HepG2 (cell line): Measurements from ENCODE around the gene CRYBA1. TPM values are rescaled to one million over a fixed set of nuclear protein-coding genes. Genes with fewer than 3 reads are reported as not detected.

ENCODE experiments used
- ARNT ChIP-seq: fragments of 450-650 bp; IDR thresholded peaks from 2 replicates; pipeline ENCODE4 v1.6.1; 2017
- RBFOX2 ChIP-seq: fragments of 200-400 bp; formaldehyde crosslinking; IDR thresholded peaks from 2 replicates; pipeline ENCODE4 v1.6.1; 2017; ENCODE audit warnings: low read depth, mild to moderate bottlenecking, low read length
- SMYD3 ChIP-seq: sonication (generic); formaldehyde crosslinking; IDR thresholded peaks from 2 replicates; pipeline ENCODE4 v1.8.1; 2023; ENCODE audit warnings: mild to moderate bottlenecking, missing genetic modification reagents
- THRA ChIP-seq: sonication (generic); formaldehyde crosslinking; IDR thresholded peaks from 2 replicates; pipeline ENCODE4 v1.4.0; 2020; ENCODE audit warnings: missing genetic modification reagents, borderline replicate concordance
- ZBTB20 ChIP-seq: sonication (generic); formaldehyde crosslinking; IDR thresholded peaks from 2 replicates; pipeline ENCODE4 v1.8.1; 2023; ENCODE audit warnings: missing genetic modification reagents, low read depth, mild to moderate bottlenecking, borderline replicate concordance
- ZBTB37 ChIP-seq: sonication (generic); formaldehyde crosslinking; IDR thresholded peaks from 2 replicates; pipeline ENCODE4 v1.4.0; 2020; ENCODE audit warnings: mild to moderate bottlenecking, missing genetic modification reagents
- ZMYM3 ChIP-seq: sonication (generic); formaldehyde crosslinking; IDR thresholded peaks from 2 replicates; pipeline ENCODE4 v1.5.1; 2020; ENCODE audit warnings: mild to moderate bottlenecking, missing genetic modification reagents
- ZNF589 ChIP-seq: sonication (generic); formaldehyde crosslinking; conservative IDR thresholded peaks from 2 replicates; pipeline ENCODE4 v1.8.0; 2022; ENCODE audit warnings: mild to moderate bottlenecking, moderate library complexity, missing genetic modification reagents
- ZNF784 ChIP-seq: sonication (generic); formaldehyde crosslinking; IDR thresholded peaks from 2 replicates; pipeline ENCODE4 v1.5.1; 2020; ENCODE audit warnings: missing genetic modification reagents, mild to moderate bottlenecking, borderline replicate concordance
- ZSCAN5A ChIP-seq: sonication (generic); formaldehyde crosslinking; IDR thresholded peaks from 2 replicates; pipeline ENCODE4 v1.8.0; 2022; ENCODE audit warnings: mild to moderate bottlenecking, missing genetic modification reagents, borderline replicate concordance
- ZUFSP ChIP-seq: sonication (generic); formaldehyde crosslinking; IDR thresholded peaks from 2 replicates; pipeline ENCODE4 v1.9.0; 2021; ENCODE audit warnings: missing genetic modification reagents, mild to moderate bottlenecking, borderline replicate concordance
- polyA plus RNA-seq, 8 experiments: library from polyadenylated mRNA; depleted of rRNA in 3 of 8; stranded (reverse) in 7 of 8; unstranded in 1 of 8; fragments of >200 nt; fragmentation: Illumina TruSeq in 4 of 8; extraction: Trizol in 4 of 8; gene quantifications; 2 replicates each; pipeline versions ENCODE4 v1.2.1 to v1.2.3, GENCODE V29; 2011 to 2016; ENCODE audit warnings: low read depth in 4 of 8, missing spikeins in 1 of 8, mixed read lengths in 1 of 8; ENCODE audit not compliant: insufficient read depth in 1 of 8
- total RNA-seq, 5 experiments: library from RNA; depleted of rRNA; stranded (reverse); fragments of >200 nt; fragmentation: Illumina TruSeq; extraction: Trizol; gene quantifications; 2 replicates each; pipeline ENCODE4 v1.2.3, GENCODE V29; 2016; ENCODE audit warnings: low read depth in 1 of 5
- TF ChIP-seq, protein P1 (sequence below): sonication (generic); formaldehyde crosslinking; IDR thresholded peaks from 2 replicates; pipeline ENCODE4 v1.4.0; 2020; ENCODE audit warnings: mild to moderate bottlenecking, missing genetic modification reagents
- TF ChIP-seq, protein P2 (sequence below): sonication (generic); formaldehyde crosslinking; IDR thresholded peaks from 2 replicates; pipeline ENCODE4; 2020; ENCODE audit warnings: missing genetic modification reagents, mild to moderate bottlenecking, borderline replicate concordance
- TF ChIP-seq, protein P3 (sequence below): sonication (generic); formaldehyde crosslinking; IDR thresholded peaks from 2 replicates; pipeline ENCODE4 v1.8.1; 2023; ENCODE audit warnings: mild to moderate bottlenecking, moderate library complexity, missing genetic modification reagents

CRYBA1 gene
- total and polyA plus RNA-seq, 2 of the 13 experiments (the other 11 are each of a cell fraction or from before 2014, with no cell fraction given) = not detected

- TF ChIP-seq ZSCAN5A (CRISPR knock-in tag) (peak; percentile 64), ZMYM3 (CRISPR knock-in tag) (no peak), RBFOX2 (peak; percentile 95), ZNF784 (CRISPR knock-in tag) (peak; percentile 71), SMYD3 (CRISPR knock-in tag) (peak; percentile 77; the same call in 1 of the 2 replicates), ARNT (no peak), THRA (CRISPR knock-in tag) (peak; percentile 83), ZUFSP (CRISPR knock-in tag) (no peak), ZNF589 (CRISPR knock-in tag) (no peak), ZBTB37 (no peak), ZBTB20 (CRISPR knock-in tag) (peak; percentile 91)
- TF ChIP-seq, protein P1, sequence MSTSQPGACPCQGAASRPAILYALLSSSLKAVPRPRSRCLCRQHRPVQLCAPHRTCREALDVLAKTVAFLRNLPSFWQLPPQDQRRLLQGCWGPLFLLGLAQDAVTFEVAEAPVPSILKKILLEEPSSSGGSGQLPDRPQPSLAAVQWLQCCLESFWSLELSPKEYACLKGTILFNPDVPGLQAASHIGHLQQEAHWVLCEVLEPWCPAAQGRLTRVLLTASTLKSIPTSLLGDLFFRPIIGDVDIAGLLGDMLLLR (CRISPR knock-in tag) = 0 out of 2 replicates have a peak, but pooled peaks have one; percentile 47
- TF ChIP-seq, protein P2, sequence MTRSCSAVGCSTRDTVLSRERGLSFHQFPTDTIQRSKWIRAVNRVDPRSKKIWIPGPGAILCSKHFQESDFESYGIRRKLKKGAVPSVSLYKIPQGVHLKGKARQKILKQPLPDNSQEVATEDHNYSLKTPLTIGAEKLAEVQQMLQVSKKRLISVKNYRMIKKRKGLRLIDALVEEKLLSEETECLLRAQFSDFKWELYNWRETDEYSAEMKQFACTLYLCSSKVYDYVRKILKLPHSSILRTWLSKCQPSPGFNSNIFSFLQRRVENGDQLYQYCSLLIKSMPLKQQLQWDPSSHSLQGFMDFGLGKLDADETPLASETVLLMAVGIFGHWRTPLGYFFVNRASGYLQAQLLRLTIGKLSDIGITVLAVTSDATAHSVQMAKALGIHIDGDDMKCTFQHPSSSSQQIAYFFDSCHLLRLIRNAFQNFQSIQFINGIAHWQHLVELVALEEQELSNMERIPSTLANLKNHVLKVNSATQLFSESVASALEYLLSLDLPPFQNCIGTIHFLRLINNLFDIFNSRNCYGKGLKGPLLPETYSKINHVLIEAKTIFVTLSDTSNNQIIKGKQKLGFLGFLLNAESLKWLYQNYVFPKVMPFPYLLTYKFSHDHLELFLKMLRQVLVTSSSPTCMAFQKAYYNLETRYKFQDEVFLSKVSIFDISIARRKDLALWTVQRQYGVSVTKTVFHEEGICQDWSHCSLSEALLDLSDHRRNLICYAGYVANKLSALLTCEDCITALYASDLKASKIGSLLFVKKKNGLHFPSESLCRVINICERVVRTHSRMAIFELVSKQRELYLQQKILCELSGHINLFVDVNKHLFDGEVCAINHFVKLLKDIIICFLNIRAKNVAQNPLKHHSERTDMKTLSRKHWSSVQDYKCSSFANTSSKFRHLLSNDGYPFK (CRISPR knock-in tag) = peak; percentile 80; the same call in 1 of the 2 replicates
- TF ChIP-seq, protein P3, sequence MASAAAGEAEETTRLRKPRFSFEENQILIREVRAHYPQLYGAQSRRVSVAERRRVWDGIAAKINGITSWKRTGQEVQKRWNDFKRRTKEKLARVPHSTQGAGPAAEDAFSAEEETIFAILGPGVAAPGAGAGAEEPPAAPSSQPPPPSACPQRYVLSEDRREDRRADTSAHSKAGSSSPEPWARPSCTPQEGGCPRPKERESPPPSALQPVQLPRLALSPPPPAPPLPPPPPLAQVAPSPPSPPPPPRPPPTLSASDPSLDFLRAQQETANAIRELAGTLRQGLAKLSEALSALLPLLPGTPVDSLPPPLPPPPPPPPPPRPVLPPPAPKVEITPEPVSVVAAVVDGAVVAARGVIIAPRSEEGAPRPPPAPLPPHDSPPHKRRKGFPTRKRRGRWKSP (CRISPR knock-in tag) = peak; percentile 58; the same call in 1 of the 2 replicates
Measured at GRCh38 chr17:29293890-29294579, 47.4 kb downstream of the CRYBA1 start, which contains the start of gene NUFIP2 (continued).
